Lung (tissue), 12 donors: ENCODE measurements around the gene MICAL2. TPM values are rescaled to one million over a fixed set of nuclear protein-coding genes. Genes with fewer than 3 reads are reported as not detected.

ENCODE experiments used
- ATAC-seq: fragments of 200-7000 bp; cut with Tn5 transposase; one replicate; pipeline ENCODE4 v1.9.1; 2020; ENCODE audit warnings: moderate number of reproducible peaks; ENCODE audit not compliant: insufficient read depth, low FRiP score
- DNase-seq, 3 donors: peaks; one replicate each; pipeline ENCODE4 v3.0.0-alpha.2; 2013 to 2017
- H3K27ac ChIP-seq, 2 donors: one replicate each; pipeline ENCODE4 v1.5.1; 2013; ENCODE audit warnings: mild to moderate bottlenecking in 2 of 2, moderate library complexity in 2 of 2, control low read depth in 1 of 2, inconsistent platforms in 1 of 2, low read depth in 1 of 2, low read length in 1 of 2
- H3K27me3 ChIP-seq, 3 donors: one replicate each; pipeline ENCODE4 v1.5.1; 2013; ENCODE audit warnings: low read length in 2 of 3; ENCODE audit not compliant: control insufficient read depth in 3 of 3, insufficient read depth in 3 of 3
- H3K36me3 ChIP-seq, 4 donors: one replicate each; pipeline ENCODE4 v1.5.1; 2013; ENCODE audit warnings: low read length in 4 of 4, mild to moderate bottlenecking in 1 of 4, moderate library complexity in 1 of 4; ENCODE audit not compliant: control insufficient read depth in 4 of 4, insufficient read depth in 4 of 4
- H3K4me1 ChIP-seq, 5 donors: one replicate each; pipeline ENCODE4 v1.5.1; 2013; ENCODE audit warnings: low read length in 5 of 5, mild to moderate bottlenecking in 2 of 5, moderate library complexity in 1 of 5; ENCODE audit not compliant: control insufficient read depth in 5 of 5, insufficient read depth in 5 of 5
- H3K4me3 ChIP-seq: one replicate; pipeline ENCODE4 v1.5.1; 2013; ENCODE audit warnings: mild to moderate bottlenecking, control low read depth, moderate library complexity
- H3K9ac ChIP-seq, 2 donors: one replicate each; pipeline ENCODE4 v1.5.1; 2013; ENCODE audit warnings: low read length in 2 of 2, control low read depth in 1 of 2; ENCODE audit not compliant: insufficient read depth in 1 of 2
- H3K9me3 ChIP-seq, 4 donors: one replicate each; pipeline ENCODE4 v1.5.1; 2013; ENCODE audit warnings: low read length in 3 of 4, mild to moderate bottlenecking in 1 of 4, moderate library complexity in 1 of 4; ENCODE audit not compliant: control insufficient read depth in 4 of 4, insufficient read depth in 3 of 4
- WGBS, 2 donors: extraction: QIAGEN DNeasy Blood & Tissue Kit; methylation state at CpG; one replicate each; pipeline ENCODE4 v1.1.7; 2013; 5-methylcytosine and 5-hydroxymethylcytosine counted together
- polyA plus RNA-seq, 2 donors: library from polyadenylated mRNA; stranded (reverse); fragments of 200-250 nt; gene quantifications; one replicate each; pipeline ENCODE4 v1.2.1, GENCODE V29; 2013
- total RNA-seq, 2 donors: library from RNA; depleted of rRNA in 1 of 2; stranded (reverse); fragments of >200 nt in 1 of 2; gene quantifications; one replicate each; pipeline ENCODE4 v1.2.1, GENCODE V29; 2014 to 2021
- TF ChIP-seq, protein P1 (sequence below): IDR thresholded peaks from 2 replicates; pipeline ENCODE4 v1.5.1; 2012; ENCODE audit warnings: mild to moderate bottlenecking; ENCODE audit errors: control extremely low read depth, extremely low read depth
- donor health status: control.
- donor health status: control.
- donor health status: Bipolar disorder and iron deficiency.
- donor health status: healthy.
- donor health status: DM: yes; HTN: yes; CAD: no.

MICAL2 gene
- total and polyA plus RNA-seq, 4 donors: 38.2 to 218 (median 99.6) TPM

DNA sequence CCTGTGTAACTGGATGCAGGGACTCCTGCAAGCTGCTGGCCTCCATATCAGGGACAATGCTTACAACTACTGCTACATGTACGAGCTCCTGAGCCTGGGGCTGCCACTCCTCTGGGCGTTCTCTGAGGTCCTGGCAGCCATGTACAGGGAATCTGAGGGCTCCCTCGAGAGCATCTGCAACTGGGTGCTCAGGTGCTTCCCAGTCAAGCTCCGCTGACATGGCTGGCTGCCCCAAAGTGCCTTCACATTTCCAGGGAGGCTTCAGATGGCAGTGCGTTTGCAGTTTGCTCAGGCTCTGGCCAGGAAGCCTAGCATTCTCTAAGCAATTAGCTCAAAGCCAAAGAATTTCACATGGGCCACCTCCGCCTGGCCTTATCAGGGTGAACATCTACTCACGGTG is 149.6 kb downstream of the MICAL2 start:
- Histone ChIP-seq H3K9me3 (peaks cover 0 to 5% (median 0%) of the 10 kb centered on the region in 4 donors), H3K4me1 (peaks cover 0 to 5% (median 2%) of the 10 kb centered on the region in 5 donors), H3K27me3 (no peaks in the 10 kb centered on the region), H3K27ac (no peak overlapping the region), H3K4me3 (no peak overlapping the region), H3K36me3 (peaks cover 0 to 28% (median 8%) of the 10 kb centered on the region in 4 donors), H3K9ac (no peak overlapping the region)
- DNase-seq (no peak), ATAC-seq (no peak)
- TF ChIP-seq, protein P1, sequence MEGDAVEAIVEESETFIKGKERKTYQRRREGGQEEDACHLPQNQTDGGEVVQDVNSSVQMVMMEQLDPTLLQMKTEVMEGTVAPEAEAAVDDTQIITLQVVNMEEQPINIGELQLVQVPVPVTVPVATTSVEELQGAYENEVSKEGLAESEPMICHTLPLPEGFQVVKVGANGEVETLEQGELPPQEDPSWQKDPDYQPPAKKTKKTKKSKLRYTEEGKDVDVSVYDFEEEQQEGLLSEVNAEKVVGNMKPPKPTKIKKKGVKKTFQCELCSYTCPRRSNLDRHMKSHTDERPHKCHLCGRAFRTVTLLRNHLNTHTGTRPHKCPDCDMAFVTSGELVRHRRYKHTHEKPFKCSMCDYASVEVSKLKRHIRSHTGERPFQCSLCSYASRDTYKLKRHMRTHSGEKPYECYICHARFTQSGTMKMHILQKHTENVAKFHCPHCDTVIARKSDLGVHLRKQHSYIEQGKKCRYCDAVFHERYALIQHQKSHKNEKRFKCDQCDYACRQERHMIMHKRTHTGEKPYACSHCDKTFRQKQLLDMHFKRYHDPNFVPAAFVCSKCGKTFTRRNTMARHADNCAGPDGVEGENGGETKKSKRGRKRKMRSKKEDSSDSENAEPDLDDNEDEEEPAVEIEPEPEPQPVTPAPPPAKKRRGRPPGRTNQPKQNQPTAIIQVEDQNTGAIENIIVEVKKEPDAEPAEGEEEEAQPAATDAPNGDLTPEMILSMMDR: no peak
- WGBS, 2 donors: 89 to 90% methylated on average over 7 of the region's 7 CpGs

DNA sequence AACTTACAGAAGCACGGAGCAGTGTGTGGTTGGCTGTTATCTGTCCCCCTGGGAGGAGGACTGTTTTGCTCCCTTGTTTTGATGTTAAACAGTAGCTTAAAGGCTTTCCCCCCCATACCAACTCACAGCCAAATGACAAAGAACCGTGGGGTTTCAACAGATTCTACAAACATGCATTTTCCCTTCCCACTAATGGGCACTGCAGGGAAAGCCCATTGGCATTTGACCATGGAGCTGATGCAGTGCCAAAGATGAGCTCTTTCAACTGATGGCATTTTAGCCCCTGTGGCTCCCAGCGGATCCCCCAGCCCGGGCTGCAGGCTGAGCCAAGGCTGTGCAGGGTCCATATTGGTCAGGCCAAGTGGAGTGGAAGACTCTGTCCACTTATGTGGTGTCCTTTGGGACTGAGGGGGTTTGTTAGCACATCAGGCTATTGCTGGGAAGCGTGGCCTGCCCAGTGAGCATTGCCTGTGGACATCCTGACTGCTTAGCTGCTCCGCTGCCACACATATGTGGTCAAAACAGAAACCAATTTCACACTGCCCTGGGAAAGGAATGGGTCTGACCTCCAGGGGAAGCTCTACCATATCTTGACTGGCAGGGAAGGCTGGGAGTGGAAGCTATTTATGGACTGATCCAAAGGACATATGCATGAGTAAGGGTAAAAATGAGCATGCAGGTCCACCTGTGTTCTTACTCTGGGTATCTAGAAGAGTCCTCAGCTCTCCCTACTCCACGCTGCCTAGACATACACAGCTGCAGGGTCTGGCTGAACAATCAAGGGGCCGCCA is 150.5 kb downstream of the MICAL2 start:
- H3K27ac ChIP-seq: no peak overlapping the region
- H3K4me1 ChIP-seq: peaks cover 0 to 5% (median 2%) of the 10 kb centered on the region in 5 donors
- no peak overlapping the region for H3K4me3 ChIP-seq
- peaks cover 0 to 26% (median 5%) of the 10 kb centered on the region in 4 donors for H3K36me3 ChIP-seq
- H3K9me3 ChIP-seq: peaks cover 0 to 5% (median 0%) of the 10 kb centered on the region in 4 donors
- WGBS, 2 donors: 95% methylated on average over 8 of the region's 8 CpGs
- no peak overlapping the region for H3K9ac ChIP-seq
- H3K27me3 ChIP-seq: no peaks in the 10 kb centered on the region
- ATAC-seq (no peak), DNase-seq (no peak)
- TF ChIP-seq, protein P1: no peak

DNA sequence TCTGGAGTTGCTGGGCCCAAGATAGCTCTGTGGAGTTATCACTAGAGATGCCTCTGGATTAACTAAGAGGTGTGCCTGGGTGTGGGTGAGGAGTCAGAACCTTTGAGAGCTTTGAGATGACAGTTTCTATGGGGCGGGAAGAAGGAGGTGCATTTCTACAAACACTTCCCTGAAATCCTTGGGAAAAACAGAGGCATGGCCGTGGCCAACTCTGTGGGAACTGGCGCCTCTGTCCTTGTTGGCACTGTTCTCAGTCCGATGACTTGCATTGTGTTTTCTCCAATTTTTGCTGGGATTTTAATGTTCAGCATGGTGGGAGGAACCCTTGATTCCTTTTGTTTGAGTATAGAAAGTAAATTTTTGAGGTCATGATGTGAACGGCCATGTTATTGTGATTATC is 151.2 kb downstream of the MICAL2 start:
- no peak for ATAC-seq
- Histone ChIP-seq H3K9me3 (peaks cover 0 to 5% (median 0%) of the 10 kb centered on the region in 4 donors), H3K27me3 (no peaks in the 10 kb centered on the region), H3K4me3 (no peak overlapping the region), H3K27ac (no peak overlapping the region), H3K36me3 (peaks cover 0 to 26% (median 5%) of the 10 kb centered on the region in 4 donors), H3K9ac (no peak overlapping the region), H3K4me1 (peaks cover 0 to 5% (median 2%) of the 10 kb centered on the region in 5 donors)
- DNase-seq: no peak
- 93 to 96% methylated on average over 5 of the region's 5 CpGs for WGBS, 2 donors
- TF ChIP-seq, protein P1: no peak
